ENCODE results near the gene DLG2.
A peak's percentile ranks its signal among the peaks of the same experiment; 100 is the strongest.

DLG2 gene

GRCh38 chr11:84536456-84536855 lies 1090.7 kb downstream of the DLG2 start:
- no peak overlapping the region for H3K4me3 ChIP-seq (ENCODE audit: low read length)
- no peak for DNase-seq (ENCODE audit: low read depth)
- no peak for TF ChIP-seq CTCF (IDR thresholded peaks at IDR 0.05; ENCODE audit: insufficient read depth, low read depth, low read length, missing control alignments)

- no peak overlapping the region for H3K4me3 ChIP-seq (ENCODE audit: low read length)
- no peak for DNase-seq (ENCODE audit: low read depth)
- TF ChIP-seq CTCF (IDR thresholded peaks at IDR 0.05; ENCODE audit: insufficient read depth, low read depth, low read length, missing control alignments): no peak
Measured at GRCh38 chr11:84532364-84532763, 1094.8 kb downstream of the DLG2 start.

GRCh38 chr11:84526250-84526649 lies 1100.9 kb downstream of the DLG2 start:
- H3K4me3 ChIP-seq (ENCODE audit: low read length): no peak overlapping the region
- no peak for TF ChIP-seq CTCF (IDR thresholded peaks at IDR 0.05; ENCODE audit: insufficient read depth, low read depth, low read length, missing control alignments)
- DNase-seq (ENCODE audit: low read depth): no peak

- DNase-seq (ENCODE audit: low read depth): peak; percentile 32
- H3K4me3 ChIP-seq (ENCODE audit: low read length): no peak overlapping the region
- TF ChIP-seq CTCF (IDR thresholded peaks at IDR 0.05; ENCODE audit: insufficient read depth, low read depth, low read length, missing control alignments): peak; percentile 49
Measured at GRCh38 chr11:84524422-84525051, 1102.6 kb downstream of the DLG2 start.

GRCh38 chr11:84522331-84522730 lies 1104.8 kb downstream of the DLG2 start:
- no peak overlapping the region for H3K4me3 ChIP-seq (ENCODE audit: low read length)
- TF ChIP-seq CTCF (IDR thresholded peaks at IDR 0.05; ENCODE audit: insufficient read depth, low read depth, low read length, missing control alignments): no peak
- DNase-seq (ENCODE audit: low read depth): peak; percentile 14

GRCh38 chr11:84518631-84519183 lies 1108.4 kb downstream of the DLG2 start:
- no peak overlapping the region for H3K4me3 ChIP-seq (ENCODE audit: low read length)
- no peak for DNase-seq (ENCODE audit: low read depth)
- TF ChIP-seq CTCF (IDR thresholded peaks at IDR 0.05; ENCODE audit: insufficient read depth, low read depth, low read length, missing control alignments): no peak

- DNase-seq (ENCODE audit: low read depth): no peak
- no peak overlapping the region for H3K4me3 ChIP-seq (ENCODE audit: low read length)
- no peak for TF ChIP-seq CTCF (IDR thresholded peaks at IDR 0.05; ENCODE audit: insufficient read depth, low read depth, low read length, missing control alignments)
Measured at GRCh38 chr11:84514436-84514835, 1112.7 kb downstream of the DLG2 start.

Measured in epithelial cell of esophagus (primary cell).